GM19328 (cell line): ENCODE measurements around the gene TPM2.

Source experiments
- ATAC-seq: cut with Tn5 transposase; IDR thresholded peaks from one replicate; pipeline ENCODE4 v1.9.1; 2021; ENCODE audit warnings: mild to moderate bottlenecking, moderate library complexity; ENCODE audit not compliant: unreplicated experiment

Gene TPM2

DNA sequence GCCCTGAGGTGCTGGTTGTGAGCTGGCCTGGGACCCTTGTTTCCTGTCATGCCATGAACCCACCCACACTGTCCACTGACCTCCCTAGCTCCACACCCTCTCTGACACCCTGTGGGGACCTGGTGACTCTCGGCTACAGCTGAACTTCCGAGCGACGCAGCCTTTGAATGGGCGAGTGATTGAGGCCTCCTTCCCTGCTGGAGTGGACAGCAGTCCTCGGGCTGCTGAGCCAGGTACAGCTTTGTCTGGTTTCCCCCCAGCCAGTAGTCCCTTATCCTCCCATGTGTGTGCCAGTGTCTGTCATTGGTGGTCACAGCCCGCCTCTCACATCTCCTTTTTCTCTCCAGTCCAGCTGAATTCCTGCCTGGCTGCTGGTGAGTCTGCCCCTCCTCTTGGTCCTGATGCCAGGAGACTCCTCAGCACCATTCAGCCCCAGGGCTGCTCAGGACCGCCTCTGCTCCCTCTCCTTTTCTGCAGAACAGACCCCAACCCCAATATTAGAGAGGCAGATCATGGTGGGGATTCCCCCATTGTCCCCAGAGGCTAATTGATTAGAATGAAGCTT, 9.9 kb downstream of the TPM2 start:
- no peak for ATAC-seq

DNA sequence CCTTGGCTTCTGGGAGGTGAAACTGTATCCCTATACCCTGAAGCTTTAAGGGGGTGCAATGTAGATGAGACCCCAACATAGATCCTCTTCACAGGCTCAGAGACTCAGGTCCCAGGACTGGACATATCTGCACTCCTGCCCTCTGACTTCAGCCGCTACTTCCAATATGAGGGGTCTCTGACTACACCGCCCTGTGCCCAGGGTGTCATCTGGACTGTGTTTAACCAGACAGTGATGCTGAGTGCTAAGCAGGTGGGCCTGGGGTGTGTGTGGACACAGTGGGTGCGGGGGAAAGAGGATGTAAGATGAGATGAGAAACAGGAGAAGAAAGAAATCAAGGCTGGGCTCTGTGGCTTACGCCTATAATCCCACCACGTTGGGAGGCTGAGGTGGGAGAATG, 10.6 kb downstream of the TPM2 start:
- ATAC-seq, result no peak

DNA sequence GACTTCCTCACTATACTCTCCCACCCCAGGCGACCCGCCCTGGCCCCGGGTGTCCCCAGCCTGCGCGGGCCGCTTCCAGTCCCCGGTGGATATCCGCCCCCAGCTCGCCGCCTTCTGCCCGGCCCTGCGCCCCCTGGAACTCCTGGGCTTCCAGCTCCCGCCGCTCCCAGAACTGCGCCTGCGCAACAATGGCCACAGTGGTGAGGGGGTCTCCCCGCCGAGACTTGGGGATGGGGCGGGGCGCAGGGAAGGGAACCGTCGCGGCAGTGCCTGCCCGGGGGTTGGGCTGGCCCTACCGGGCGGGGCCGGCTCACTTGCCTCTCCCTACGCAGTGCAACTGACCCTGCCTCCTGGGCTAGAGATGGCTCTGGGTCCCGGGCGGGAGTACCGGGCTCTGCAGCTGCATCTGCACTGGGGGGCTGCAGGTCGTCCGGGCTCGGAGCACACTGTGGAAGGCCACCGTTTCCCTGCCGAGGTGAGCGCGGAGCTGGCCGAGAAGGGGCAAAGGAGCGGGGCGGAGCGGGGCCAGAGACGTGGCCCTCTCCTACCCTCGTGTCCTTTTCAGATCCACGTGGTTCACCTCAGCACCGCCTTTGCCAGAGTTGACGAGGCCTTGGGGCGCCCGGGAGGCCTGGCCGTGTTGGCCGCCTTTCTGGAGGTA, 13.9 kb downstream of the TPM2 start:
- no peak for ATAC-seq

- no peak for ATAC-seq
Measured at GRCh38 chr9:35675204-35675603, 14.5 kb downstream of the TPM2 start.

DNA sequence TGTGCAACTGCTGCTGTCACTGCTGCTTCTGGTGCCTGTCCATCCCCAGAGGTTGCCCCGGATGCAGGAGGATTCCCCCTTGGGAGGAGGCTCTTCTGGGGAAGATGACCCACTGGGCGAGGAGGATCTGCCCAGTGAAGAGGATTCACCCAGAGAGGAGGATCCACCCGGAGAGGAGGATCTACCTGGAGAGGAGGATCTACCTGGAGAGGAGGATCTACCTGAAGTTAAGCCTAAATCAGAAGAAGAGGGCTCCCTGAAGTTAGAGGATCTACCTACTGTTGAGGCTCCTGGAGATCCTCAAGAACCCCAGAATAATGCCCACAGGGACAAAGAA, 15.7 kb downstream of the TPM2 start:
- ATAC-seq, result no peak

DNA sequence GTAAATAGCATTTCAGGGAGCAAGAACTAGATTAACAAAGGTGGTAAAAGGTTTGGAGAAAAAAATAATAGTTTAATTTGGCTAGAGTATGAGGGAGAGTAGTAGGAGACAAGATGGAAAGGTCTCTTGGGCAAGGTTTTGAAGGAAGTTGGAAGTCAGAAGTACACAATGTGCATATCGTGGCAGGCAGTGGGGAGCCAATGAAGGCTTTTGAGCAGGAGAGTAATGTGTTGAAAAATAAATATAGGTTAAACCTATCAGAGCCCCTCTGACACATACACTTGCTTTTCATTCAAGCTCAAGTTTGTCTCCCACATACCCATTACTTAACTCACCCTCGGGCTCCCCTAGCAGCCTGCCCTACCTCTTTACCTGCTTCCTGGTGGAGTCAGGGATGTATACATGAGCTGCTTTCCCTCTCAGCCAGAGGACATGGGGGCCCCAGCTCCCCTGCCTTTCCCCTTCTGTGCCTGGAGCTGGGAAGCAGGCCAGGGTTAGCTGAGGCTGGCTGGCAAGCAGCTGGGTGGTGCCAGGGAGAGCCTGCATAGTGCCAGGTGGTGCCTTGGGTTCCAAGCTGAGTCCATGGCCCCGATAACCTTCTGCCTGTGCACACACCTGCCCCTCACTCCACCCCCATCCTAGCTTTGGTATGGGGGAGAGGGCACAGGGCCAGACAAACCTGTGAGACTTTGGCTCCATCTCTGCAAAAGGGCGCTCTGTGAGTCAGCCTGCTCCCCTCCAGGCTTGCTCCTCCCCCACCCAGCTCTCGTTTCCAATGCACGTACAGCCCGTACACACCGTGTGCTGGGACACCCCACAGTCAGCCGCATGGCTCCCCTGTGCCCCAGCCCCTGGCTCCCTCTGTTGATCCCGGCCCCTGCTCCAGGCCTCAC, 16.3 kb downstream of the TPM2 start, which contains the start of gene CA9:
Gene CA9, plus strand, starts transcription at position 797 of the 893 bp plus-strand sequence. Its CDS starts 32 bp downstream, at position 829.
- no peak for ATAC-seq

GRCh38 chr9:35669331-35670145, 20.2 kb downstream of the TPM2 start:
- ATAC-seq, result no peak

DNA sequence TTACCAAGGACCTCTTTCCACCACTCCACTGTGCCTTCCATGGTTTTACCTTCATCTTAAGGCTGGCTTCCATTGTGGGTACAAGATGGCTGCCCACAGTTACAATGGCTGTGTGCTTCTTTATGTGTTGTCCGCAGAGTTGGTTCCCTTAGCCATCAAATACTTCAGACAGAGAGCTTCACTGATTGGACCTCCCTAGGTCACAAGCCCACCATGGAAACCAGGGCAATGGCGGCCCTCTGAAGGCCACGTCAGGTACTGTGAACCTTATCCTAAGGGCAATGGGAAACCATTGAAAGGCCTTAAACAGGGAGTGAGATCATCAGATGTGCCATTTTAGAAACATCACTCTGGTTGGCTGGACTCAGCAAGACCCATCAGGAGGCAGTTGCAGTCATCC, 21.8 kb downstream of the TPM2 start:
- no peak for ATAC-seq

- no peak for ATAC-seq
Measured at GRCh38 chr9:35666549-35666948, 23.2 kb downstream of the TPM2 start.

GRCh38 chr9:35666045-35666444, 23.7 kb downstream of the TPM2 start:
- ATAC-seq, result no peak

GRCh38 chr9:35665471-35665818, 24.3 kb downstream of the TPM2 start:
- ATAC-seq, result no peak

- ATAC-seq, result peak; percentile 57
Measured at GRCh38 chr9:35664531-35665470, 24.9 kb downstream of the TPM2 start, which contains the start of gene ARHGEF39. Gene ARHGEF39, minus strand, starts transcription at chr9:35665195. Its CDS starts 26 bp downstream, at chr9:35665169.

- no peak for ATAC-seq
Measured at GRCh38 chr9:35662437-35662836, 27.3 kb downstream of the TPM2 start.

GRCh38 chr9:35661756-35662350, 27.9 kb downstream of the TPM2 start:
- no peak for ATAC-seq

GRCh38 chr9:35660966-35661415, 28.7 kb downstream of the TPM2 start:
- no peak for ATAC-seq

GRCh38 chr9:35659340-35659739, 30.4 kb downstream of the TPM2 start:
- ATAC-seq, result no peak

- no peak for ATAC-seq
Measured at GRCh38 chr9:35658968-35659220, 30.8 kb downstream of the TPM2 start.

DNA sequence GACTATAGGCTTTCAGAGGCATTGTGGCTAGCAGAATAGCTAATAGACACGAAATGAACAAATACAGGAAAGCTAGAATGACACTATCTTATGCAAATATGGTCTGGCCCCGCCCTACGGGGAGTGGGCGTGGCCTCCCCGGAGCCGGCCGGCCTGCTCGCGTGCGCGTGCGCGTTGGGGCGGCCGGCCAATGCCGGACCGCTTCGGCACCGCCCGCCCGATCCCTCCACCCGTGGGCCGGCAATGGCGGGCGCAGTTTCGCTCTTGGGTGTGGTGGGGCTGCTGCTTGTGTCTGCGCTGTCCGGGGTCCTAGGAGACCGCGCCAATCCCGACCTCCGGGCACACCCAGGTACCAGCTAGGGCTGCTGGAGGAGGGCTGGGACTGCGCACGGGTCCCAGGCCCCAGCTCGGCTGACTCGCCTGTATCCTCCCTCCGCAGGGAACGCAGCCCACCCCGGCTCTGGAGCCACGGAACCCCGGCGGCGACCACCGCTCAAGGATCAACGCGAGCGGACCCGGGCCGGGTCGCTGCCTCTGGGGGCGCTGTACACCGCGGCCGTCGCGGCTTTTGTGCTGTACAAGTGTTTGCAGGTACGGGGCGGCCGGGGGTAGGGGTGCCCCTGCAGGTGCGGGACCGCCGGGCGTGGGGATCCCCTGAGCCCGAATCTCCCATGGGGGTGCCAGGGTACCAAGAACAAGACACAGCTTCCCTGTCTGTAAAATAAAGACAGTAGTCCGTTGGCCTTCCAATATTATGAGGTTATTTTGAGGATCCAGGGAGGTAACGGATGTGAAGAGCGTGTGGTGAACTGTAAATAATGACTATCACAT, 31.4 kb downstream of the TPM2 start, which contains the start of gene CCDC107:
Gene CCDC107, plus strand, starts transcription at position 156 of the 831 bp plus-strand sequence. Its CDS starts 88 bp downstream, at position 244.
- peak; percentile 61 for ATAC-seq
